IPS DF 6.9 (cell line): Measurements from ENCODE around the gene GAD1.

Source experiments
- DNase-seq: peaks from one replicate; pipeline ENCODE4 v3.0.0-alpha.2; 2013; ENCODE audit warnings: low read depth, low spot score
- H3K27ac ChIP-seq: one replicate; pipeline ENCODE4 v1.5.1; 2013; ENCODE audit warnings: low read length, control low read depth
- H3K27me3 ChIP-seq: 2 replicates; pipeline ENCODE4 v1.6.1; 2013; ENCODE audit warnings: mild to moderate bottlenecking, low read length; ENCODE audit not compliant: control insufficient read depth, insufficient read depth
- H3K36me3 ChIP-seq: 2 replicates; pipeline ENCODE4 v1.6.1; 2013; ENCODE audit warnings: low read length; ENCODE audit not compliant: control insufficient read depth, insufficient read depth
- H3K4me1 ChIP-seq: 2 replicates; pipeline ENCODE4 v1.6.1; 2013; ENCODE audit warnings: low read length; ENCODE audit not compliant: control insufficient read depth, insufficient read depth
- H3K4me3 ChIP-seq: 2 replicates; pipeline ENCODE4 v1.5.1; 2013; ENCODE audit warnings: mild to moderate bottlenecking, low read length
- H3K9me3 ChIP-seq: 2 replicates; pipeline ENCODE4 v1.6.1; 2013; ENCODE audit warnings: low read length, inconsistent platforms; ENCODE audit not compliant: control insufficient read depth, insufficient read depth
- WGBS: extraction: QIAGEN DNeasy Blood & Tissue Kit; methylation state at CpG from one replicate; pipeline ENCODE4 v1.1.7; 2013; ENCODE audit warnings: mixed read lengths, missing lambda C conversion rate; ENCODE audit not compliant: insufficient read length, insufficient coverage; 5-methylcytosine and 5-hydroxymethylcytosine counted together

Gene GAD1

GRCh38 chr2:170878066-170878465, 61.4 kb downstream of the GAD1 start:
- no peak overlapping the region for H3K4me3 ChIP-seq

GRCh38 chr2:170878505-170878904, 61.8 kb downstream of the GAD1 start:
- no peak for DNase-seq
- Histone ChIP-seq H3K27ac (no peak overlapping the region), H3K36me3 (no peaks in the 10 kb centered on the region), H3K4me3 (no peak overlapping the region), H3K27me3 (no peaks in the 10 kb centered on the region), H3K4me1 (no peaks in the 10 kb centered on the region), H3K9me3 (no peaks in the 10 kb centered on the region)
- whole genome bisulfite sequencing = no CpG with 5 or more reads among the region's 1 CpG

More at GRCh38 chr2:170878066-170878465, 61.4 kb downstream of the GAD1 start:
- no peak for DNase-seq
- no peaks in the 10 kb centered on the region for H3K9me3 ChIP-seq
- H3K36me3 ChIP-seq = no peaks in the 10 kb centered on the region
- no peaks in the 10 kb centered on the region for H3K4me1 ChIP-seq
- H3K27me3 ChIP-seq = no peaks in the 10 kb centered on the region
- no peak overlapping the region for H3K27ac ChIP-seq

DNA sequence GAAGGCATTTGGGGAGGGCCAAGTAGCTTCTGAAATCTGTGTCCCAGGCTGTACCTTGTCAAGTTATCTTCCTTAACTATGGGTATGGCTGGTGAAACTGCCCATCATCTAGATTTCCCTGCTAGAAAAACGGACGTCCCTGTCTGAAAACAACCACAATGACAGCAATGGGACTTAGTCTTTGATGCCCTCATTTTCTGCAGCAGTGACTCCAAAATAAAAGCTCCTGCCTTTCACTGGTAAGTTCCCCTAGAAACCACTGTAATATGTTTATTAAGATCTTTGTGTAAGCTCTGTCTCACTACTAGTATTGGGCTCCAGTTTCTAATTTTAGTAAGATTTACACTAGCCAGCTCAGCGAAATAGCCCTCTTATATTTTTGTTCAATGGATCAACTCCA, 65.2 kb downstream of the GAD1 start:
- Histone ChIP-seq H3K27me3 (no peaks in the 10 kb centered on the region), H3K27ac (no peak overlapping the region), H3K36me3 (no peaks in the 10 kb centered on the region), H3K9me3 (no peaks in the 10 kb centered on the region), H3K4me3 (no peak overlapping the region), H3K4me1 (no peaks in the 10 kb centered on the region)
- DNase-seq = no peak
- WGBS = no CpG with 5 or more reads among the region's 3 CpGs

- DNase-seq = no peak
- no peak overlapping the region for H3K4me3 ChIP-seq
- no peaks in the 10 kb centered on the region for H3K27me3 ChIP-seq
- no CpG with 5 or more reads among the region's 2 CpGs for WGBS
- H3K9me3 ChIP-seq = no peaks in the 10 kb centered on the region
- H3K4me1 ChIP-seq = no peaks in the 10 kb centered on the region
- H3K36me3 ChIP-seq = no peaks in the 10 kb centered on the region
- H3K27ac ChIP-seq = no peak overlapping the region
Measured at GRCh38 chr2:170882758-170883157, 66.1 kb downstream of the GAD1 start.

DNA sequence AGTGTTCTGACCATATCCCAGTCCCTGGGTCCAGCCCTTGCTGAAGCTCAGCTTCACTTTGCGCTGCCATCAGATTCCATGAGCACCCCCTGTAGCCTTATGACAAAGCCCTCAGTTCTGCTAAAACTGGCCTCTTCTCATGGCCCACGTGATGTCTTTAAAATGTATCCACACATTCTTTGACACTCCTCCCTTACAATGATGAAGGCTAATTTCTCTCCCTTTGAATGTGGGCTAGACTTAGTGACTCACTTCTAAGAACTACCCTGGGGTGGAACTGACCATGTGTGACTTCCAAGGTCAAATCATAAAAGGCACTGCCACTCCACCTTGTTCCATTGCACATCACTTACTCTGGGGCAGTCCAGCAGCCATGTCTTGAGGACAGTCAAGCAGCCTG, 67.0 kb downstream of the GAD1 start:
- H3K36me3 ChIP-seq = no peaks in the 10 kb centered on the region
- H3K4me1 ChIP-seq = no peaks in the 10 kb centered on the region
- H3K27me3 ChIP-seq = no peaks in the 10 kb centered on the region
- no peak overlapping the region for H3K27ac ChIP-seq
- no peak overlapping the region for H3K4me3 ChIP-seq
- DNase-seq = no peak
- H3K9me3 ChIP-seq = no peaks in the 10 kb centered on the region
- WGBS = no CpG with 5 or more reads among the region's 2 CpGs

DNA sequence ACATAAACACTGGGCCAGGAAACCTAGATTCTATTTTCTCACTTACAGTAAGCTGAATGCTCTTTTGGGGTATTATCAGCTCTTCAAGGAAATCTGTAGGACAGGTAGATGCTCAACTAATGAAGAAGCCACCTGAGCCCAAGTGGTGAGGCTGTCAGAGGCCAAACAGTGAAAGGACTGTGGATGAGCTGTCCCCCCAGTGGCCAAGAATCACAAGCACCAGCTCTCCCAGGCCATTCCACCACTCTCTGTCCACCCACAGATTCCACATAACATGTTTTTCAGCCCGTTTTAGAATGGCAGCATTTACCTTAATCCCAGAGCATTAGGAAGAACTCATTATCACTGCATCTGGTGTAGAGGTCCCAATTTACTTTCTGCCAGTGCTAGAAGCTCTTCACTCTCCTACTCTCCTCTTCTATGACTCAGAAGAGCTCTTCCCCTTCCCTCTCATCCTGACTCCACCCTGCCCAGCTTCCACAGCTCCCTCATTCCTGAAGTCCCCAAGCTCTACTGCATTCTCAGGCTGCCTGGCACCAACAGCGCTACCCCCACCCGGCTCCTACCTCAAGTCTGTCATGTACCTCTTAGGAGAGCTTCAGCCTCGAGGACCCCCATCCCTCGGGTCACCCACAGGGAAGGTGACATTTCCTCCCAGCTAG, 68.6 kb downstream of the GAD1 start:
- WGBS = no CpG with 5 or more reads among the region's 5 CpGs
- H3K4me3 ChIP-seq = no peak overlapping the region
- DNase-seq = no peak
- no peaks in the 10 kb centered on the region for H3K27me3 ChIP-seq
- H3K36me3 ChIP-seq = no peaks in the 10 kb centered on the region
- no peaks in the 10 kb centered on the region for H3K9me3 ChIP-seq
- no peaks in the 10 kb centered on the region for H3K4me1 ChIP-seq
- H3K27ac ChIP-seq = no peak overlapping the region

DNA sequence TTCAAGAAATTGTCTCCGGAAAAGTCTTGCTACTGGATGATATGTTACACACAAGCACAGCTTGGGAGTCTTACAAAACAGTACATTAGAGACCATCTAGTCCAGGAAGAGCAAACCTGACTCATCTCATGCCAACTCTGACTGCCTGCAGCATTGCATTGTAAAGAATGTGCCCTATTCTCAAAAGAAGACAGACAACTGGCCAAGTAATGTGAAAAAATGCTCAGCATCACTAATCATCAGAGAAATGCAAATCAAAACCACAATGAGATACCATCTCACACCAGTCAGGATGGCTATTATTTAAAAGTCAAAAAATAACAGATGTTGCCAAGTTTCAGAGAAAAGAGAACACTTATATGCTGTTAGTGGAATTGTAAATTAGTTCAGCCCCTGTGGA, 69.7 kb downstream of the GAD1 start:
- H3K27ac ChIP-seq = no peak overlapping the region
- H3K4me3 ChIP-seq = no peak overlapping the region
- no peaks in the 10 kb centered on the region for H3K4me1 ChIP-seq
- no CpG with 5 or more reads among the region's 1 CpG for WGBS
- no peak for DNase-seq
- H3K36me3 ChIP-seq = no peaks in the 10 kb centered on the region
- H3K9me3 ChIP-seq = no peaks in the 10 kb centered on the region
- no peaks in the 10 kb centered on the region for H3K27me3 ChIP-seq

DNA sequence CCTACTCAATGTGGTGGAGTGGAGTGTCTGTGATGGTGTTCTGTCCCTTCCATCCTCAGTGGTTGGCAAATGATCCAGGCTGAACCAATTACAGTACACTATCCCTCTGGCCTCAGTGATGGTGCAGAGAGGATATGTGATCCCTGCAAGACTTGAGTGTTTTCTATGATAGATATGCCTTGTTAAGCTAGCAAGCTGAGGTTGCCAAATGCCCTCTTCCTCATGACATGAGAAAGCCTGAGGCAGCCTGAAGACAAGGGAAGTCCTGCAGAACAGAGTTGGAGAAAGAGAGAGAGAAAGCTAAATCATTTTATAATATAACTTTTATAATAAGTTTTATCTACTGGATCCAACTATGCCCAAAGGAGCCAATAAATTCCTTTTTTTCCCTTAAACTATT, 70.8 kb downstream of the GAD1 start:
- H3K4me3 ChIP-seq = no peak overlapping the region
- H3K36me3 ChIP-seq = no peaks in the 10 kb centered on the region
- no peaks in the 10 kb centered on the region for H3K9me3 ChIP-seq
- DNase-seq = no peak
- no peaks in the 10 kb centered on the region for H3K4me1 ChIP-seq
- H3K27me3 ChIP-seq = no peaks in the 10 kb centered on the region
- no peak overlapping the region for H3K27ac ChIP-seq

GRCh38 chr2:170887896-170888295, 71.2 kb downstream of the GAD1 start:
- Histone ChIP-seq H3K4me1 (no peaks in the 10 kb centered on the region), H3K27me3 (no peaks in the 10 kb centered on the region), H3K4me3 (no peak overlapping the region), H3K9me3 (no peaks in the 10 kb centered on the region), H3K36me3 (no peaks in the 10 kb centered on the region), H3K27ac (no peak overlapping the region)
- WGBS = no CpG with 5 or more reads among the region's 3 CpGs
- DNase-seq = no peak

- no peaks in the 10 kb centered on the region for H3K27me3 ChIP-seq
- H3K4me3 ChIP-seq = no peak overlapping the region
- WGBS = no CpG with 5 or more reads among the region's 4 CpGs
- H3K36me3 ChIP-seq = no peaks in the 10 kb centered on the region
- no peaks in the 10 kb centered on the region for H3K4me1 ChIP-seq
- DNase-seq = no peak
- no peak overlapping the region for H3K27ac ChIP-seq
- no peaks in the 10 kb centered on the region for H3K9me3 ChIP-seq
Measured at GRCh38 chr2:170891893-170892292, 75.2 kb downstream of the GAD1 start.

- no CpG with 5 or more reads among the region's 9 CpGs for WGBS
Measured at GRCh38 chr2:170892391-170892951, 75.8 kb downstream of the GAD1 start.

More at GRCh38 chr2:170892391-170892951, 75.8 kb downstream of the GAD1 start:
- no peaks in the 10 kb centered on the region for H3K4me1 ChIP-seq
- H3K27ac ChIP-seq = no peak overlapping the region
- H3K36me3 ChIP-seq = no peaks in the 10 kb centered on the region
- H3K27me3 ChIP-seq = no peaks in the 10 kb centered on the region
- no peak overlapping the region for H3K4me3 ChIP-seq
- DNase-seq = no peak
- no peaks in the 10 kb centered on the region for H3K9me3 ChIP-seq
